GM12878 (cell line): Measurements from ENCODE around the gene PDE8B. TPM values are rescaled to one million over a fixed set of nuclear protein-coding genes. Genes with fewer than 3 reads are reported as not detected.

ENCODE experiments used
- BRCA1 ChIP-seq: IDR thresholded peaks from 2 replicates; pipeline ENCODE4 v1.6.1; 2011; ENCODE audit warnings: low read depth, low read length, improper control_type of control experiment
- GABPA ChIP-seq: IDR thresholded peaks from 2 replicates; pipeline ENCODE4 v1.6.1; 2014; ENCODE audit warnings: antibody characterized with exemption, low read depth, mild to moderate bottlenecking, inconsistent platforms
- MAX ChIP-seq: IDR thresholded peaks from 2 replicates; pipeline ENCODE4 v1.6.1; 2012; ENCODE audit warnings: low read depth, low read length, improper control_type of control experiment
- NRF1 ChIP-seq: conservative IDR thresholded peaks from 2 replicates; pipeline ENCODE4 v1.6.1; 2011; ENCODE audit warnings: mild to moderate bottlenecking, low read depth, low read length, improper control_type of control experiment
- RUNX3 ChIP-seq: IDR thresholded peaks from 2 replicates; pipeline ENCODE4 v1.6.1; 2012; ENCODE audit warnings: low read length, inconsistent platforms
- SIX5 ChIP-seq: IDR thresholded peaks from 2 replicates; pipeline ENCODE4 v1.6.1; 2011; ENCODE audit warnings: mild to moderate bottlenecking, low read depth, low read length, moderate library complexity; ENCODE audit not compliant: severe bottlenecking
- TCF3 ChIP-seq: IDR thresholded peaks from 2 replicates; pipeline ENCODE4 v1.6.1; 2012; ENCODE audit warnings: low read depth, mild to moderate bottlenecking, low read length, borderline replicate concordance; ENCODE audit not compliant: insufficient read depth
- ZNF217 ChIP-seq: fragments of 450-650 bp; IDR thresholded peaks from 2 replicates; pipeline ENCODE4 v1.6.1; 2017; ENCODE audit warnings: antibody characterized with exemption, mild to moderate bottlenecking
- polyA plus RNA-seq, 11 experiments: library from polyadenylated mRNA; depleted of rRNA in 4 of 11; unstranded in 6 of 11; stranded (reverse) in 5 of 11; fragments of >200 nt; fragmentation: Nextera tagmentation in 4 of 11; fragmentation: Illumina TruSeq in 1 of 11; extraction: Ambion mirVana in 4 of 11; extraction: Trizol in 1 of 11; gene quantifications; 1 replicate in 1 of 11; 2 replicates in 10 of 11; pipeline versions ENCODE4 v1.2.1 to v1.2.3, GENCODE V29; 2011 to 2016; ENCODE audit warnings: inconsistent platforms in 2 of 11, missing spikeins in 2 of 11, low read depth in 1 of 11
- total RNA-seq, 4 experiments: library from RNA; depleted of rRNA in 3 of 4; stranded (reverse); fragments of >200 nt in 3 of 4; fragmentation: Illumina TruSeq in 1 of 4; extraction: Trizol in 1 of 4; gene quantifications; 2 replicates each; pipeline versions ENCODE4 v1.2.1 to v1.2.3, GENCODE V29; 2013 to 2021
- TF ChIP-seq, protein P1 (sequence below): IDR thresholded peaks from 2 replicates; pipeline ENCODE4 v1.6.1; 2012; ENCODE audit warnings: improper control_type of control experiment, low read depth, low read length; ENCODE audit not compliant: insufficient replicate concordance
- TF ChIP-seq, protein P2 (sequence below): fragments of 450-650 bp; IDR thresholded peaks from 2 replicates; pipeline ENCODE4 v1.6.1; 2016; ENCODE audit warnings: mild to moderate bottlenecking, moderate library complexity, borderline replicate concordance
- TF ChIP-seq, protein P3 (sequence below): fragments of 450-650 bp; formaldehyde crosslinking; IDR thresholded peaks from 2 replicates; pipeline ENCODE4 v1.4.0; 2020; ENCODE audit warnings: mild to moderate bottlenecking, moderate library complexity

Gene PDE8B
- total and polyA plus RNA-seq, 10 of the 15 experiments (the other 5 are each of a cell fraction or from before 2014, with no cell fraction given): 0.03 to 0.44 (median 0.20) TPM; not detected in 3

DNA sequence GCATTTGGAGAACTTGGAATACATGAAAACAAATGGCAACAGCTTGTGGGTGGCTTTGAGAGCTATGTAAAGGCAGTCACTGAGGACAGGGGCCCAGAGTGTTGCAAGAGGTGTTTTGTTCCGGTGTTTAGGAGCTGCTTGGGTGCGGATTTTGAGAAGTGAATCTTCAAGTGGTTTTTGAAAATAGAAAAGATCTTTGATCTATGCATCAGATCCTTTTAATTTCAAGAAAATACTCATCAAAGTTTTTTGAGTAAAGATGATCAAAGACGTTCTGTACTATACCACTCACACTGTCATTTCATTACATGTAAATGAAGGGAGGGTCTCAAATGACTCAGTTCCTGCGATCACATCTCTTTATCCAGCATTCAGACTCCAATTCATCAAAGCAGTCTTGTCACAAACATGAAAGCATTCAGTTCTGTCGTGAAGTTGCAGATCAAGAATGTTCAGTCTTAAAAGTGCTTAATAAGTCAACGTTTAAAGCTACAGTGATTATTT is 169.1 kb downstream of the PDE8B start (continued):
- TF ChIP-seq, protein P1, sequence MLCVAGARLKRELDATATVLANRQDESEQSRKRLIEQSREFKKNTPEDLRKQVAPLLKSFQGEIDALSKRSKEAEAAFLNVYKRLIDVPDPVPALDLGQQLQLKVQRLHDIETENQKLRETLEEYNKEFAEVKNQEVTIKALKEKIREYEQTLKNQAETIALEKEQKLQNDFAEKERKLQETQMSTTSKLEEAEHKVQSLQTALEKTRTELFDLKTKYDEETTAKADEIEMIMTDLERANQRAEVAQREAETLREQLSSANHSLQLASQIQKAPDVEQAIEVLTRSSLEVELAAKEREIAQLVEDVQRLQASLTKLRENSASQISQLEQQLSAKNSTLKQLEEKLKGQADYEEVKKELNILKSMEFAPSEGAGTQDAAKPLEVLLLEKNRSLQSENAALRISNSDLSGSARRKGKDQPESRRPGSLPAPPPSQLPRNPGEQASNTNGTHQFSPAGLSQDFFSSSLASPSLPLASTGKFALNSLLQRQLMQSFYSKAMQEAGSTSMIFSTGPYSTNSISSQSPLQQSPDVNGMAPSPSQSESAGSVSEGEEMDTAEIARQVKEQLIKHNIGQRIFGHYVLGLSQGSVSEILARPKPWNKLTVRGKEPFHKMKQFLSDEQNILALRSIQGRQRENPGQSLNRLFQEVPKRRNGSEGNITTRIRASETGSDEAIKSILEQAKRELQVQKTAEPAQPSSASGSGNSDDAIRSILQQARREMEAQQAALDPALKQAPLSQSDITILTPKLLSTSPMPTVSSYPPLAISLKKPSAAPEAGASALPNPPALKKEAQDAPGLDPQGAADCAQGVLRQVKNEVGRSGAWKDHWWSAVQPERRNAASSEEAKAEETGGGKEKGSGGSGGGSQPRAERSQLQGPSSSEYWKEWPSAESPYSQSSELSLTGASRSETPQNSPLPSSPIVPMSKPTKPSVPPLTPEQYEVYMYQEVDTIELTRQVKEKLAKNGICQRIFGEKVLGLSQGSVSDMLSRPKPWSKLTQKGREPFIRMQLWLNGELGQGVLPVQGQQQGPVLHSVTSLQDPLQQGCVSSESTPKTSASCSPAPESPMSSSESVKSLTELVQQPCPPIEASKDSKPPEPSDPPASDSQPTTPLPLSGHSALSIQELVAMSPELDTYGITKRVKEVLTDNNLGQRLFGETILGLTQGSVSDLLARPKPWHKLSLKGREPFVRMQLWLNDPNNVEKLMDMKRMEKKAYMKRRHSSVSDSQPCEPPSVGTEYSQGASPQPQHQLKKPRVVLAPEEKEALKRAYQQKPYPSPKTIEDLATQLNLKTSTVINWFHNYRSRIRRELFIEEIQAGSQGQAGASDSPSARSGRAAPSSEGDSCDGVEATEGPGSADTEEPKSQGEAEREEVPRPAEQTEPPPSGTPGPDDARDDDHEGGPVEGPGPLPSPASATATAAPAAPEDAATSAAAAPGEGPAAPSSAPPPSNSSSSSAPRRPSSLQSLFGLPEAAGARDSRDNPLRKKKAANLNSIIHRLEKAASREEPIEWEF: peak; percentile 15
- TF ChIP-seq, protein P2, sequence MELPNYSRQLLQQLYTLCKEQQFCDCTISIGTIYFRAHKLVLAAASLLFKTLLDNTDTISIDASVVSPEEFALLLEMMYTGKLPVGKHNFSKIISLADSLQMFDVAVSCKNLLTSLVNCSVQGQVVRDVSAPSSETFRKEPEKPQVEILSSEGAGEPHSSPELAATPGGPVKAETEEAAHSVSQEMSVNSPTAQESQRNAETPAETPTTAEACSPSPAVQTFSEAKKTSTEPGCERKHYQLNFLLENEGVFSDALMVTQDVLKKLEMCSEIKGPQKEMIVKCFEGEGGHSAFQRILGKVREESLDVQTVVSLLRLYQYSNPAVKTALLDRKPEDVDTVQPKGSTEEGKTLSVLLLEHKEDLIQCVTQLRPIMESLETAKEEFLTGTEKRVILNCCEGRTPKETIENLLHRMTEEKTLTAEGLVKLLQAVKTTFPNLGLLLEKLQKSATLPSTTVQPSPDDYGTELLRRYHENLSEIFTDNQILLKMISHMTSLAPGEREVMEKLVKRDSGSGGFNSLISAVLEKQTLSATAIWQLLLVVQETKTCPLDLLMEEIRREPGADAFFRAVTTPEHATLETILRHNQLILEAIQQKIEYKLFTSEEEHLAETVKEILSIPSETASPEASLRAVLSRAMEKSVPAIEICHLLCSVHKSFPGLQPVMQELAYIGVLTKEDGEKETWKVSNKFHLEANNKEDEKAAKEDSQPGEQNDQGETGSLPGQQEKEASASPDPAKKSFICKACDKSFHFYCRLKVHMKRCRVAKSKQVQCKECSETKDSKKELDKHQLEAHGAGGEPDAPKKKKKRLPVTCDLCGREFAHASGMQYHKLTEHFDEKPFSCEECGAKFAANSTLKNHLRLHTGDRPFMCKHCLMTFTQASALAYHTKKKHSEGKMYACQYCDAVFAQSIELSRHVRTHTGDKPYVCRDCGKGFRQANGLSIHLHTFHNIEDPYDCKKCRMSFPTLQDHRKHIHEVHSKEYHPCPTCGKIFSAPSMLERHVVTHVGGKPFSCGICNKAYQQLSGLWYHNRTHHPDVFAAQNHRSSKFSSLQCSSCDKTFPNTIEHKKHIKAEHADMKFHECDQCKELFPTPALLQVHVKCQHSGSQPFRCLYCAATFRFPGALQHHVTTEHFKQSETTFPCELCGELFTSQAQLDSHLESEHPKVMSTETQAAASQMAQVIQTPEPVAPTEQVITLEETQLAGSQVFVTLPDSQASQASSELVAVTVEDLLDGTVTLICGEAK: no peak
- TF ChIP-seq BRCA1: no peak
- TF ChIP-seq RUNX3: peak; percentile 86
- no peak for TF ChIP-seq MAX
- no peak for TF ChIP-seq NRF1
- TF ChIP-seq ZNF217: peak; percentile 82; the same call in 1 of the 2 replicates
- TF ChIP-seq GABPA: peak; percentile 49; the same call in 1 of the 2 replicates
- TF ChIP-seq SIX5: no peak
- TF ChIP-seq, protein P3, sequence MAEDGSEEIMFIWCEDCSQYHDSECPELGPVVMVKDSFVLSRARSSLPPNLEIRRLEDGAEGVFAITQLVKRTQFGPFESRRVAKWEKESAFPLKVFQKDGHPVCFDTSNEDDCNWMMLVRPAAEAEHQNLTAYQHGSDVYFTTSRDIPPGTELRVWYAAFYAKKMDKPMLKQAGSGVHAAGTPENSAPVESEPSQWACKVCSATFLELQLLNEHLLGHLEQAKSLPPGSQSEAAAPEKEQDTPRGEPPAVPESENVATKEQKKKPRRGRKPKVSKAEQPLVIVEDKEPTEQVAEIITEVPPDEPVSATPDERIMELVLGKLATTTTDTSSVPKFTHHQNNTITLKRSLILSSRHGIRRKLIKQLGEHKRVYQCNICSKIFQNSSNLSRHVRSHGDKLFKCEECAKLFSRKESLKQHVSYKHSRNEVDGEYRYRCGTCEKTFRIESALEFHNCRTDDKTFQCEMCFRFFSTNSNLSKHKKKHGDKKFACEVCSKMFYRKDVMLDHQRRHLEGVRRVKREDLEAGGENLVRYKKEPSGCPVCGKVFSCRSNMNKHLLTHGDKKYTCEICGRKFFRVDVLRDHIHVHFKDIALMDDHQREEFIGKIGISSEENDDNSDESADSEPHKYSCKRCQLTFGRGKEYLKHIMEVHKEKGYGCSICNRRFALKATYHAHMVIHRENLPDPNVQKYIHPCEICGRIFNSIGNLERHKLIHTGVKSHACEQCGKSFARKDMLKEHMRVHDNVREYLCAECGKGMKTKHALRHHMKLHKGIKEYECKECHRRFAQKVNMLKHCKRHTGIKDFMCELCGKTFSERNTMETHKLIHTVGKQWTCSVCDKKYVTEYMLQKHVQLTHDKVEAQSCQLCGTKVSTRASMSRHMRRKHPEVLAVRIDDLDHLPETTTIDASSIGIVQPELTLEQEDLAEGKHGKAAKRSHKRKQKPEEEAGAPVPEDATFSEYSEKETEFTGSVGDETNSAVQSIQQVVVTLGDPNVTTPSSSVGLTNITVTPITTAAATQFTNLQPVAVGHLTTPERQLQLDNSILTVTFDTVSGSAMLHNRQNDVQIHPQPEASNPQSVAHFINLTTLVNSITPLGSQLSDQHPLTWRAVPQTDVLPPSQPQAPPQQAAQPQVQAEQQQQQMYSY (CRISPR knock-in tag): no peak
- no peak for TF ChIP-seq TCF3
